IPS-18a (cell line): Measurements from ENCODE around the gene IFITM10.

ENCODE experiments used
- H3K27ac ChIP-seq: one replicate; pipeline ENCODE4 v1.5.1; 2013; ENCODE audit warnings: low read length
- H3K27me3 ChIP-seq: one replicate; pipeline ENCODE4 v1.6.1; 2013; ENCODE audit warnings: mild to moderate bottlenecking, low read length; ENCODE audit not compliant: control insufficient read depth, insufficient read depth
- H3K36me3 ChIP-seq: one replicate; pipeline ENCODE4 v1.6.1; 2013; ENCODE audit warnings: low read depth, low read length; ENCODE audit not compliant: control insufficient read depth
- H3K4me1 ChIP-seq: one replicate; pipeline ENCODE4 v1.6.1; 2013; ENCODE audit warnings: low read depth, low read length; ENCODE audit not compliant: control insufficient read depth
- H3K4me3 ChIP-seq: one replicate; pipeline ENCODE4 v1.5.1; 2013; ENCODE audit warnings: low read length
- H3K9ac ChIP-seq: one replicate; pipeline ENCODE4 v1.6.1; 2013; ENCODE audit warnings: mild to moderate bottlenecking, low read length, moderate library complexity
- H3K9me3 ChIP-seq: one replicate; pipeline ENCODE4 v1.6.1; 2013; ENCODE audit warnings: low read depth, low read length; ENCODE audit not compliant: control insufficient read depth

Gene IFITM10

GRCh38 chr11:1737080-1737757 lies 13.2 kb downstream of the IFITM10 start:
- no peak overlapping the region for H3K9ac ChIP-seq
- no peaks in the 10 kb centered on the region for H3K36me3 ChIP-seq
- H3K27me3 ChIP-seq: no peaks in the 10 kb centered on the region
- no peak overlapping the region for H3K4me3 ChIP-seq
- no peaks in the 10 kb centered on the region for H3K9me3 ChIP-seq
- H3K4me1 ChIP-seq: no peaks in the 10 kb centered on the region
- no peak overlapping the region for H3K27ac ChIP-seq

DNA sequence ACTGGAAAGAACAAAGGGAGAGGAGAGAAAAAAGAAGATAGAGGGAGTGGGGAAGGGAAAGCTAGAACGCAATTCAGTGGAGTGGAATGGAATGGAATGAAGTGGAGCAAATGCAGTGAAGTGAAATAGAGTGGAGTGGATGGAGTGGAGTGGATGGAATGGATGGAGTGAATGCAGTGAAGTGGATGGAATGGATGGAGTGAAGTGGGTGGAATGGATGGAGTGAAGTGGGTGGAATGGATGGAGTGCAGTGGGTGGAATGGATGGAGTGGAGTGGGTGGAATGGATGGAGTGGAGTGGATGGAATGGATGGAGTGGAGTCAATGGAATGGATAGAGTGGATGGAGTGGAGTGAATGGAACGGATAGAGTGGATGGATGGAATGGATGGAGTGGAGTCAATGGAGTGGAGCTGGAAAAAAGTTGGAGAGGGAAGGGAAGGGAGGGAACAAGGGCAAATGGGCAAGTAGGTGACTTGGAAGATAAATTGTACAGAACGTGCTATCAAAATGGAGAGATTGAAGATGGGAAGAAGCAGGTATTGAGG lies 13.9 kb downstream of the IFITM10 start:
- Histone ChIP-seq H3K9me3 (no peaks in the 10 kb centered on the region), H3K27ac (no peak overlapping the region), H3K36me3 (no peaks in the 10 kb centered on the region), H3K9ac (no peak overlapping the region), H3K27me3 (no peaks in the 10 kb centered on the region), H3K4me1 (no peaks in the 10 kb centered on the region), H3K4me3 (no peak overlapping the region)

DNA sequence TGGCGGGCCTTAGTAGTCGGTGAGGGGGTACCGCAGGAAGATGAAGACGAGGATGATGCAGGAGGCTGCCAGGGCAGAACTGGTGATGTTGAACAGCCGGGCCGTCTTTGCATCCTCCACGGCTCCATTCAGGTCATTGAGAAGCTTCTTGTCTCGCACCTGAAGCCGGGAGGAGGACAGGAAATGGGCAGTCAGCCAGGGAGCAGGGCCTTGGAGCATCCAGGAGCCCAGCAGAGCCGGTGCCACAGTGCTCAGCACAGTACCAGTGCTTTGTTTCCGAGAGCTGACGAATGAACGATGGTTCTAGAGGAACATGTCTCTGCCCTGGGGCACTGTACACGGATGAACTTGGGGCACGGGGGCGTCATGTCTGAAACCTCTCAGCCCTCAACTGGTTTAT lies 15.1 kb downstream of the IFITM10 start:
- Histone ChIP-seq H3K36me3 (no peaks in the 10 kb centered on the region), H3K27me3 (no peaks in the 10 kb centered on the region), H3K4me1 (no peaks in the 10 kb centered on the region), H3K27ac (no peak overlapping the region), H3K4me3 (no peak overlapping the region), H3K9ac (no peak overlapping the region), H3K9me3 (no peaks in the 10 kb centered on the region)

DNA sequence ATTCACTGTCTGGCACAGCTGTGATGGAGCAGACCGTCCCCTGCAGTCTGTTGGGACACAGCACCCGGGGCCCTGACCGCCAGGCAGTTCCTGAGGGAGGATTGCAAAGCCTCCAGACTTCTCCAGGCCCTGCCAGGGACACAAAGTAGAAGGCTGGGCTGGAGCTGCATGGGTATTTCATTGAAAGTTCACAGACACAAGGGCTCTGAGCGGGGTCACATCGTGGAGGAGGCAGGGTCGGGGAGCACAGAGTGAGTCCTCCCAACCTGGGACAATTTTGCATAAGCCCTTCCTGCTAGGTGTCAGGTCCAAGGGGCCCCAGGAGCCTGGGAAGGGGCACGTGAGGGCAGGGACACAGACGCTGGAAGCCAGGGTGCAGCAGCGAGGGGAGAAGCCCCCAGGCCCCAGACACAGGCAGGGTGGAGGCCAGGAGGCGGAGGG lies 15.7 kb downstream of the IFITM10 start:
- H3K4me1 ChIP-seq: no peaks in the 10 kb centered on the region
- no peaks in the 10 kb centered on the region for H3K27me3 ChIP-seq
- H3K27ac ChIP-seq: no peak overlapping the region
- H3K4me3 ChIP-seq: no peak overlapping the region
- no peaks in the 10 kb centered on the region for H3K36me3 ChIP-seq
- H3K9ac ChIP-seq: no peak overlapping the region
- H3K9me3 ChIP-seq: no peaks in the 10 kb centered on the region

GRCh38 chr11:1733716-1734640 lies 16.4 kb downstream of the IFITM10 start:
- Histone ChIP-seq H3K36me3 (no peaks in the 10 kb centered on the region), H3K4me3 (no peak overlapping the region), H3K27me3 (no peaks in the 10 kb centered on the region), H3K9me3 (no peaks in the 10 kb centered on the region), H3K4me1 (no peaks in the 10 kb centered on the region), H3K9ac (no peak overlapping the region), H3K27ac (no peak overlapping the region)

DNA sequence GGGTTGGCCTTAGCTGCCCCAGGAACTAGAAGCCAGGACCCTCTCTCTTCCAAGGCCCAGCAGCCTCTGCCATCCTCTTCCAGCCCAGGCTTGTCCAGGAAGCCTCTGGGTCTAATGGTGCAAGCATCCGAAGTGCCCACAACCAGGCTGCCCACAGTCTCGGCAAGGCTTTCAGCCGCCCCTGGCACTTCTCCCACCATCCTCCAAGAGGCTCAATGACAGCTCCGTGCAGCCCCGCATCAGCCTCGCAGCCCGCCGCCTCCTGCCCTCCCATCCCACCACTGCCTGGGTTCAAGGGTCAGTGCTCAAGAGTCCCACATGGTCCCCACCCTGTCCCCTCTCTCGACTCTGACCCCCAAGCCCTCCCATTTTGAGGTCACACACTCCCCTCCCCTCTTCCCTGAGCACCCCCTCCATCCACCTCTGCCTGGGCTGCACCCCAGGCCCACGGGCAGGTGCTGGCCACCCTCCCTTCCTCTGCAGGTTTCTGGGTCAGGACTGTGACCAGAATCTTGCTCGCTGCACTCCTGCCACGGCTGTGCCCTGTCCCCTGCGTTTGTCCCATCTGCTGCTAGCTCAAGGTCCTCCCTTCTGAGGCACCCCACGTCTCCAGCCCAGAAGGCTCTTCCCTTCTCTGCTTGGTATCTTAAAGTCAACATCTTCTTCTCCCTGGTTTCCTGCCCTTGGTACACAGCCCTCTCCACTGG lies 17.2 kb downstream of the IFITM10 start:
- no peak overlapping the region for H3K4me3 ChIP-seq
- H3K27ac ChIP-seq: no peak overlapping the region
- no peaks in the 10 kb centered on the region for H3K4me1 ChIP-seq
- H3K36me3 ChIP-seq: no peaks in the 10 kb centered on the region
- no peak overlapping the region for H3K9ac ChIP-seq
- no peaks in the 10 kb centered on the region for H3K9me3 ChIP-seq
- no peaks in the 10 kb centered on the region for H3K27me3 ChIP-seq

DNA sequence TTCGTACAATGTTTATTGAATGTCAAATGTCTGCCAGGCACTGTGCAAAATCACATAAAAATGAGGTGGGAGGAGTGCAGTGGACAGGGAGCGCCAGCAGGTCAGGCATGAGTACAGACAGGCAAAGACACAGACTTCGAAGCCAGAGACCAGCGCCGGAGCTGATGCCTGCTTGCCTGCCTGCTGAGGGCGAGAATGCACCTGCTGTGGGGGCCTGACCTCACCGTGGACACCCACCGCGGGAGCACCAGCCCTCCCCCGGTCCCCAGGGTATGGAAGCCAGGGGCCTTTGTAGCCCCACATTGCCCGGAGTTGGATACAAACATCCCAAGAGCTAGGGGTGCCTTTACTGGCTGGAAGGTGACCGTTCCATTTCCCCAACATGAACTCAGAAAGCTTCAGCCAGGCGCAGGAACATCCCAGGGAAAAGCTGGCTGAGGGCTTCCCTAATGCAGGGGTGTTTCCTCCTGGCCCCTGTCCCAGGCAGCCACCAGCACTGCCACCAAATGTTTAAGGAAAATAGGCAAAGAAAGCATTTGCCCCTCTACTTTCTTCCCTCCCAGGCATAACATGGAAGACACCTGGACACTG lies 17.9 kb downstream of the IFITM10 start:
- Histone ChIP-seq H3K27me3 (no peaks in the 10 kb centered on the region), H3K9me3 (no peaks in the 10 kb centered on the region), H3K9ac (no peak overlapping the region), H3K4me3 (no peak overlapping the region), H3K27ac (no peak overlapping the region), H3K4me1 (no peaks in the 10 kb centered on the region), H3K36me3 (no peaks in the 10 kb centered on the region)

- no peak overlapping the region for H3K9ac ChIP-seq
- no peaks in the 10 kb centered on the region for H3K9me3 ChIP-seq
- H3K27me3 ChIP-seq: no peaks in the 10 kb centered on the region
- H3K4me3 ChIP-seq: no peak overlapping the region
- H3K36me3 ChIP-seq: no peaks in the 10 kb centered on the region
- H3K4me1 ChIP-seq: no peaks in the 10 kb centered on the region
- H3K27ac ChIP-seq: no peak overlapping the region
These were observed 18.8 kb downstream of the IFITM10 start for GRCh38 chr11:1731451-1732059.

GRCh38 chr11:1730059-1730629 lies 20.3 kb downstream of the IFITM10 start:
- no peak overlapping the region for H3K9ac ChIP-seq
- H3K4me3 ChIP-seq: no peak overlapping the region
- H3K4me1 ChIP-seq: no peaks in the 10 kb centered on the region
- H3K27ac ChIP-seq: no peak overlapping the region
- H3K9me3 ChIP-seq: no peaks in the 10 kb centered on the region
- no peaks in the 10 kb centered on the region for H3K36me3 ChIP-seq
- H3K27me3 ChIP-seq: peaks cover 3% of the 10 kb centered on the region

DNA sequence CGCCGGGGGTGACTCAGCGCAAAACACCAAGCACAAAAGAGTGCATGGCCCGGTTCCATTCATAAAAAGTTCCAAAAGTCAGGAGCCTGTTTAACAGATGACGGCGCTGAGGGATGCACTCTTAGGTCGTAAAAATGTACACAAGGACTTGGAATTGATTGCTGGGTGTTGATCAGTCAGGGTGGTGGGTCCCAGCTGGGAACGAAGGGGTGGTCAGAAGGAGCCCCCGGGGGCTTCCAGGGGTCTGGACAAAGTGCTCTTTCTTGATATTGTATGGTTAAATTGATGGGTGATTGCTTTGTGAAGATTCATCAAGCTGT lies 20.7 kb downstream of the IFITM10 start:
- H3K9me3 ChIP-seq: no peaks in the 10 kb centered on the region
- no peak overlapping the region for H3K9ac ChIP-seq
- no peak overlapping the region for H3K4me3 ChIP-seq
- no peak overlapping the region for H3K27ac ChIP-seq
- H3K36me3 ChIP-seq: no peaks in the 10 kb centered on the region
- H3K4me1 ChIP-seq: no peaks in the 10 kb centered on the region
- H3K27me3 ChIP-seq: peaks cover 3% of the 10 kb centered on the region
